Endothelial cell of umbilical vein (primary cell): Measurements from ENCODE around the gene TGFB1. TPM values are rescaled to one million over a fixed set of nuclear protein-coding genes. Genes with fewer than 3 reads are reported as not detected.

ENCODE experiments used
- BruUV-seq: library from RNA; stranded (reverse); fragments of 400-500 nt; replicated peaks from 2 replicates; lab custom pipeline; 2021; lab: Mats Ljungman, UMichigan
- CTCF ChIA-PET: fragments of 300-600, 350-600 bp; sonication (Branson Sonifier 250); formaldehyde crosslinking; loops from one replicate; lab custom pipeline; 2021; ENCODE audit warnings: antibody characterized with exemption, inconsistent platforms; lab: Charles Lee
- POLR2A ChIA-PET: fragments of 300-600, 350-600 bp; sonication (Branson Sonifier 250); formaldehyde crosslinking; loops from one replicate; lab custom pipeline; 2021; ENCODE audit warnings: antibody characterized with exemption, inconsistent platforms; lab: Charles Lee
- DNase-seq: peaks from one replicate; pipeline ENCODE4 v3.0.0-alpha.2; 2011; ENCODE audit warnings: low read depth, low spot score
- FAIRE-seq: peaks from 2 replicates; lab custom pipeline; 2011; peaks lifted over from hg19 to GRCh38; lab: Jason Lieb, UNC
- H2AFZ ChIP-seq: 2 replicates; pipeline ENCODE4 v1.6.0; 2012; ENCODE audit warnings: low read depth, low read length, control low read depth, inconsistent platforms
- H3K27ac ChIP-seq: 2 replicates; pipeline ENCODE4 v1.5.1; 2011; ENCODE audit warnings: low read depth, mild to moderate bottlenecking, control low read depth, low read length, moderate library complexity; ENCODE audit not compliant: insufficient read depth
- H3K27me3 ChIP-seq, 2 experiments: 2 replicates each; pipeline versions ENCODE4 v1.6.0 to v1.6.1; 2011; ENCODE audit warnings: low read length in 2 of 2, mixed read lengths in 1 of 2; ENCODE audit not compliant: control insufficient read depth in 2 of 2, insufficient read depth in 2 of 2
- H3K36me3 ChIP-seq, 2 experiments: 2 replicates in 1 of 2; 3 replicates in 1 of 2; pipeline ENCODE4 v1.5.1; 2011; ENCODE audit warnings: low read length in 2 of 2, mild to moderate bottlenecking in 1 of 2, moderate library complexity in 1 of 2; ENCODE audit not compliant: control insufficient read depth in 2 of 2, insufficient read depth in 2 of 2; ENCODE audit errors: extremely low read depth in 1 of 2
- H3K4me1 ChIP-seq: 3 replicates; pipeline ENCODE4 v1.5.1; 2011; ENCODE audit warnings: mild to moderate bottlenecking, low read length; ENCODE audit not compliant: control insufficient read depth, insufficient read depth; ENCODE audit errors: extremely low read depth
- H3K4me2 ChIP-seq: 2 replicates; pipeline ENCODE4 v1.6.1; 2011; ENCODE audit warnings: low read length, control low read depth, mixed read lengths; ENCODE audit not compliant: insufficient read depth
- H3K4me3 ChIP-seq, 3 experiments: fragments of 200-600 bp in 1 of 3; sonication (generic), shearing (Covaris generic) in 1 of 3; replicated peaks in 1 of 3; 2 replicates each; pipeline ENCODE4 v1.5.1; 2011 to 2016; ENCODE audit warnings: control low read depth in 3 of 3, low read length in 3 of 3, mild to moderate bottlenecking in 2 of 3, inconsistent platforms in 1 of 3, low read depth in 1 of 3, moderate library complexity in 1 of 3; ENCODE audit not compliant: insufficient read depth in 1 of 3
- H3K79me2 ChIP-seq: 2 replicates; pipeline ENCODE4 v1.6.0; 2012; ENCODE audit warnings: low read length, inconsistent platforms; ENCODE audit not compliant: control insufficient read depth, insufficient read depth
- H3K9ac ChIP-seq: replicated peaks from 2 replicates; pipeline ENCODE3; 2011; ENCODE audit warnings: low read length, control low read depth; ENCODE audit not compliant: insufficient read depth; ENCODE audit errors: extremely low read depth
- H3K9me1 ChIP-seq: replicated peaks from 3 replicates; pipeline ENCODE4 v1.6.0; 2011; ENCODE audit warnings: mild to moderate bottlenecking, low read length; ENCODE audit not compliant: control insufficient read depth, insufficient read depth; ENCODE audit errors: extremely low read depth
- H3K9me3 ChIP-seq: replicated peaks from 2 replicates; pipeline ENCODE4 v1.5.1; 2012; ENCODE audit warnings: low read length, inconsistent platforms; ENCODE audit not compliant: control insufficient read depth, insufficient read depth
- H4K20me1 ChIP-seq: replicated peaks from 2 replicates; pipeline ENCODE3; 2011; ENCODE audit warnings: mild to moderate bottlenecking, low read length; ENCODE audit not compliant: control insufficient read depth, insufficient read depth; ENCODE audit errors: extremely low read depth
- CTCF ChIP-seq, 2 donors: IDR thresholded peaks; 1 replicate in 1 of 2; 2 replicates in 1 of 2; pipeline ENCODE4 v1.5.1; 2011; ENCODE audit warnings: low read length in 2 of 2, mild to moderate bottlenecking in 2 of 2, moderate library complexity in 2 of 2, control low read depth in 1 of 2, inconsistent platforms in 1 of 2, low read depth in 1 of 2; ENCODE audit not compliant: insufficient read depth in 1 of 2; ENCODE audit errors: extremely low read depth in 1 of 2
- EZH2 ChIP-seq: IDR thresholded peaks from 2 replicates; pipeline ENCODE4 v1.6.1; 2012; ENCODE audit warnings: borderline replicate concordance, low read depth, mild to moderate bottlenecking, moderate library complexity, low read length, inconsistent platforms; ENCODE audit not compliant: severe bottlenecking
- FOS ChIP-seq: IDR thresholded peaks from 2 replicates; pipeline ENCODE4 v1.6.1; 2011; ENCODE audit warnings: mild to moderate bottlenecking, low read length, moderate library complexity, borderline replicate concordance; ENCODE audit not compliant: insufficient read depth
- GATA2 ChIP-seq: IDR thresholded peaks from 2 replicates; pipeline ENCODE4 v1.7.0; 2011; ENCODE audit warnings: low read depth, mild to moderate bottlenecking, moderate library complexity, mixed read lengths, low read length; ENCODE audit not compliant: insufficient read length, insufficient read depth
- JUN ChIP-seq: IDR thresholded peaks from 2 replicates; pipeline ENCODE4 v1.6.1; 2011; ENCODE audit warnings: borderline replicate concordance, low read depth; ENCODE audit not compliant: insufficient read length, insufficient read depth
- MYC ChIP-seq: IDR thresholded peaks from one replicate; pipeline ENCODE4 v1.6.1; 2011; ENCODE audit warnings: mild to moderate bottlenecking, low read depth, low read length
- POLR2A ChIP-seq: IDR thresholded peaks from 2 replicates; pipeline ENCODE4 v1.6.1; 2012; ENCODE audit warnings: low read depth, mild to moderate bottlenecking, control low read depth, low read length
- POLR2AphosphoS5 ChIP-seq: IDR thresholded peaks from 2 replicates; pipeline ENCODE4 v1.6.1; 2012; ENCODE audit warnings: low read depth, mild to moderate bottlenecking, control low read depth, low read length, moderate library complexity; ENCODE audit not compliant: insufficient read depth
- dilution Hi-C: fragments of 300-500 bp; cut with MboI; formaldehyde crosslinking; loops from one replicate; pipeline ENCODE4 v1.15.0; 2019; ENCODE audit warnings: low sequenced_read_pairs; ENCODE audit not compliant: extremely low pct_ligation_motif_present
- intact Hi-C: fragments of 100-400 bp; cut with micrococcal nuclease; formaldehyde crosslinking; loops from one replicate; pipeline ENCODE4 v1.10.0; 2022
- polyA plus RNA-seq, 4 experiments: library from polyadenylated mRNA; depleted of rRNA in 3 of 4; stranded (reverse) in 3 of 4; unstranded in 1 of 4; fragments of >200 nt; gene quantifications; 2 replicates each; pipeline versions ENCODE4 v1.2.1 to v1.2.3, GENCODE V29; 2011 to 2012; ENCODE audit warnings: missing spikeins in 1 of 4
- total RNA-seq: library from RNA; stranded (reverse); gene quantifications from 2 replicates; pipeline ENCODE4 v1.2.3, GENCODE V29; 2021
- TF ChIP-seq, protein P1 (sequence below): IDR thresholded peaks from 2 replicates; pipeline ENCODE4 v1.6.1; 2011; ENCODE audit not compliant: insufficient read depth, insufficient read length

TGFB1 gene
- total and polyA plus RNA-seq, 2 donors (not counting 3 experiments of a cell fraction or from before 2014, with no cell fraction given) = 64.4 to 250 TPM

- H3K4me2 ChIP-seq = no peak overlapping the region
- intact Hi-C loops (no loop called here), dilution Hi-C loops (no loop called here)
- no peak overlapping the region for H3K4me3 ChIP-seq
- no peaks in the 10 kb centered on the region for H4K20me1 ChIP-seq
- H3K27ac ChIP-seq = peak overlapping the region; percentile 45
- no peaks in the 10 kb centered on the region for H3K9me1 ChIP-seq
- ChIA-PET CTCF (interaction anchor here (1.6 to 3.7 kb wide), 2 partner anchors 11 to 94 kb away, joined by 5 to 20 read pairs; partner anchors contain the start of gene CCDC97), POLR2A (no interaction called here)
- TF ChIP-seq FOS (no peak), MYC (no peak), EZH2 (no peak), GATA2 (no peak), JUN (no peak), POLR2AphosphoS5 (no peak), POLR2A (no peak), CTCF (IDR thresholded peaks at IDR 0.05; ENCODE audit: extremely low read depth in 1 of 2, insufficient read depth in 1 of 2, low read depth in 1 of 2, low read length in 2 of 2) (no peak)
- TF ChIP-seq, protein P1, sequence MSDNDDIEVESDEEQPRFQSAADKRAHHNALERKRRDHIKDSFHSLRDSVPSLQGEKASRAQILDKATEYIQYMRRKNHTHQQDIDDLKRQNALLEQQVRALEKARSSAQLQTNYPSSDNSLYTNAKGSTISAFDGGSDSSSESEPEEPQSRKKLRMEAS = no peak
- DNase-seq = no peak
- H3K27me3 ChIP-seq = no peaks in the 10 kb centered on the region
- H3K79me2 ChIP-seq = peaks cover 4% of the 10 kb centered on the region
- no peak overlapping the region for H3K9ac ChIP-seq
- no TSS peak for BruUV-seq
- H2AFZ ChIP-seq = no peak overlapping the region
- no peak for FAIRE-seq
- H3K4me1 ChIP-seq = no peaks in the 10 kb centered on the region
- H3K36me3 ChIP-seq = peaks cover 54 to 78% of the 10 kb centered on the region in 2 experiments
- H3K9me3 ChIP-seq = no peaks in the 10 kb centered on the region
These were observed 55.9 kb downstream of the TGFB1 start for GRCh38 chr19:41297628-41298347.
